ENCODE results near the gene MS4A3.
"Not testable (repeated sequence)": the region's sequence is repeated elsewhere in the genome, so short reads cannot be mapped to it uniquely, and the experiment has no call there.

Gene MS4A3

GRCh38 chr11:60056349-60056969, at the start of gene MS4A3:
TSS of gene MS4A3 (plus strand) at chr11:60056665. CDS start at chr11:60061161, 4,496 bp downstream.
- DNase-seq, result no peak

GRCh38 chr11:60016881-60017280, 39.6 kb upstream of the MS4A3 start, which contains the start of gene OOSP4B:
TSS of gene OOSP4B (plus strand) at chr11:60017181.
- no peak for DNase-seq

- DNase-seq, result no peak
Measured at GRCh38 chr11:60018058-60018457, 38.4 kb upstream of the MS4A3 start.

- not testable (repeated sequence) for DNase-seq
Measured at GRCh38 chr11:60020376-60020775, 36.1 kb upstream of the MS4A3 start.

- DNase-seq, result no peak
Measured at GRCh38 chr11:60029015-60029632, 27.3 kb upstream of the MS4A3 start.

GRCh38 chr11:60040109-60040508, 16.4 kb upstream of the MS4A3 start, which contains the start of gene OOSP2:
TSS of gene OOSP2 (plus strand) at chr11:60040409. CDS start at chr11:60040460, 51 bp downstream.
- no peak for DNase-seq

- DNase-seq, result not testable (repeated sequence)
Measured at GRCh38 chr11:60050422-60050821, 6.0 kb upstream of the MS4A3 start.

- DNase-seq, result not testable (repeated sequence)
Measured at GRCh38 chr11:60050839-60051238, 5.6 kb upstream of the MS4A3 start.

- no peak for DNase-seq
Measured at GRCh38 chr11:60059052-60059451, 2.6 kb downstream of the MS4A3 start.

- DNase-seq, result no peak
Measured at GRCh38 chr11:60059521-60060240, 3.2 kb downstream of the MS4A3 start.

GRCh38 chr11:60064111-60064510, 7.6 kb downstream of the MS4A3 start:
- no peak for DNase-seq

GRCh38 chr11:60065801-60066200, 9.3 kb downstream of the MS4A3 start:
- DNase-seq, result no peak

- DNase-seq, result no peak
Measured at GRCh38 chr11:60069450-60069849, 13.0 kb downstream of the MS4A3 start.

- DNase-seq, result not testable (repeated sequence)
Measured at GRCh38 chr11:60071644-60072043, 15.2 kb downstream of the MS4A3 start.

GRCh38 chr11:60077216-60077817, 20.9 kb downstream of the MS4A3 start:
- DNase-seq, result no peak

- no peak for DNase-seq
Measured at GRCh38 chr11:60077981-60078380, 21.5 kb downstream of the MS4A3 start.

GRCh38 chr11:60078745-60079144, 22.3 kb downstream of the MS4A3 start:
- no peak for DNase-seq

- DNase-seq, result no peak
Measured at GRCh38 chr11:60080535-60080934, 24.1 kb downstream of the MS4A3 start.

GRCh38 chr11:60084631-60085273, 28.3 kb downstream of the MS4A3 start:
- no peak for DNase-seq

GRCh38 chr11:60085909-60086308, 29.4 kb downstream of the MS4A3 start:
- DNase-seq, result no peak

GRCh38 chr11:60087239-60087638, 30.8 kb downstream of the MS4A3 start:
- no peak for DNase-seq

GRCh38 chr11:60088364-60088763, 31.9 kb downstream of the MS4A3 start, which contains the start of gene MS4A2:
TSS of gene MS4A2 (plus strand) at chr11:60088664. CDS start at chr11:60088766, 102 bp downstream.
- DNase-seq, result no peak
